Lower leg skin (tissue), 3 donors: ENCODE measurements around the gene ADPRM.

ENCODE experiments used
- CTCF ChIP-seq, 3 donors: fragments of 450-650 bp; IDR thresholded peaks; one replicate each; pipeline ENCODE4 v1.5.1; 2016; ENCODE audit warnings: antibody characterized with exemption in 3 of 3, mild to moderate bottlenecking in 3 of 3, moderate library complexity in 2 of 3
- POLR2A ChIP-seq, 2 donors: fragments of 450-650 bp; IDR thresholded peaks; one replicate each; pipeline ENCODE4 v1.6.1; 2016 to 2017; ENCODE audit warnings: antibody characterized with exemption in 2 of 2, mild to moderate bottlenecking in 1 of 2, moderate library complexity in 1 of 2

- TF ChIP-seq POLR2A (IDR thresholded peaks at IDR 0.05) (no peak), CTCF (IDR thresholded peaks at IDR 0.05) (no peak)
Observed at GRCh38 chr17:10663231-10663630, 34.2 kb upstream of the ADPRM start.
